Occipital lobe (tissue), 2 donors: Measurements from ENCODE around the gene TFCP2L1. TPM values are rescaled to one million over a fixed set of nuclear protein-coding genes. Genes with fewer than 3 reads are reported as not detected.

Experiments used
- DNase-seq: peaks from one replicate; lab custom pipeline; 2025; lab: John Stamatoyannopoulos, UW
- total RNA-seq: library from RNA; depleted of rRNA; stranded (reverse); fragments of >200 nt; gene quantifications from one replicate; pipeline ENCODE4 v1.2.3, GENCODE V29; 2014

Gene TFCP2L1
- total RNA-seq, 1 donor from 2014 or later = 0.47 TPM

DNA sequence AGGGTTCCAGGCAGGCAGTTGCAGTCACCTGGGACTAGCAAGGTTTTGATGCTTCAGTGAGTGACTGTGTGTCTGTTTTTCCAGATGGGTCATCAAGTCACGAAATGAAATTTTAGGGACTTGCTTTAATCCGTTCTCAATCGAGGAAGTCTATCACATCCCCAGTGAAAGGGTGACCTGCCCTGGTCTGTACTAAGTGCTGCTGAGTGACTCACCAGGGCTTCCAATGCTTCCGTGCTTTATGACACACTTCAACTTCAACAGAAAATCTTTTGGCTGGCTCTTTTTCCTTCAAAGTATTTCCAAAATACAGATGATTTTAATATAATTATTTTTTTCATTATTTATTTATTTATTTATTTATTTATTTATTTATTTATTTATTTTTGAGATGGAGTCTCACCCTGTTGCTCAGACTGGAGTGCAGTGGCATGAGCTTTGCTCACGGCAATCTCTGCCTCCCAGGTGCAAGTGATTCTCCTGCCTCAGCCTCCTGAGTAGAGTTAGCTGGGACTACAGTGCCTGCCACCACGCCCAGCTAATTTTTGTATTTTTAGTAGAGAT lies 18.4 kb downstream of the TFCP2L1 start:
- DNase-seq = no peak

- no peak for DNase-seq
Observed at GRCh38 chr2:121263996-121264715, 20.8 kb downstream of the TFCP2L1 start.

DNA sequence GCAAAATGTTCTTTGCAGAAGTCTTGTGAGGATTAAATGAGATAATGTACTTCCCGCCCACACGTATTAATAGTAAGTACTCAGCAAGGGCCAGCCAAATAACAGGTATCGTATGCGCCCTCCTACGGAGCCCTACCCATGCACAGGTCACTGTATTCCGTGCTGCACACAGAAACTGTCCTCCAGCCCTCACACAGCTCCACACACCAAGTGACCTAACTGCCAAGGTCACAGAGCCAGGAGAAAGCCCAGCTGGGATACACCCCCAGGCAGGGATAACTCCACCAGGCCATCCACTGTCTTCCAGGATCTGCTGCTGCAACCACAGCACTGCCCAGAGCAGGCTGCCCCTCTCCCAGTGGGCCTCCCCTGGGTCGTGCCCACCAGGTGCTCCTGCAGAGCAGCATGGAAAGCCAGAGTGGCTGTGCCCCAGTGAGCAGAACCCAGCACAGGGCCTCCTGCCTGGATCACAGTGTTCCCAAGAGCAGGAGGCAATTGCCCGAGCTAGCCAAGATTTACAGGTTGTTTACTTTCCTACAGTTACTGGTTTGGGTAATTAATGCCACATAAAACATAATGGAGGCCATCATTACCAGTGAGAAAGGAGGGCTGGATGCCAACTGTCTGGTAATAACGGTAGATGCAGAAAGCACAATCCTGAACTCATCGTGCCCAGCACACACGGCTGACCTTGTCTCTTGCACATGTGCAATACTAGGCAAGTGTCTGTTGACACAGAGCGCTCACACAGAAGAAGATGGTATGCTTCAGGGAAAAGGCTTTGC lies 24.4 kb downstream of the TFCP2L1 start:
- no peak for DNase-seq

DNA sequence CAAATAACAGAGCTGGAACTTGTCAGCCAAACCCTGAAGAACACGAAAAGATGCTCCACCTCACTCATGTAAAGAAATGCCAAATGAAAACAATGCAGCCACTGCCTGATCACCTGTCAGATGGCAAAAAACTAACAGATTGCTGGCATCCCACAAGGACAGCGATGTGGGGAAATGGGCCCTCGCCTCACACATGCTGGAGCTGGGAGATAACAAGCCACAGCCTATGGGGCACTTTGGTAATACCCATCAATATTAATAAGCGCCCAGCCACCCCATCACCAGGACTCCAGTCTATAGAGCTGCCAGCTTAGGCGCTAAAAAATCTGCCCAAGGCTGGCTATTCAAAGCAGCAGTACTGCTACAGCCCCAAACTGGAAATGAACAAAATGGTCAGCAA lies 27.0 kb downstream of the TFCP2L1 start:
- no peak for DNase-seq

- no peak for DNase-seq
Observed at GRCh38 chr2:121257480-121257840, 27.5 kb downstream of the TFCP2L1 start.

- no peak for DNase-seq
Observed at GRCh38 chr2:121256720-121257479, 28.1 kb downstream of the TFCP2L1 start.

DNA sequence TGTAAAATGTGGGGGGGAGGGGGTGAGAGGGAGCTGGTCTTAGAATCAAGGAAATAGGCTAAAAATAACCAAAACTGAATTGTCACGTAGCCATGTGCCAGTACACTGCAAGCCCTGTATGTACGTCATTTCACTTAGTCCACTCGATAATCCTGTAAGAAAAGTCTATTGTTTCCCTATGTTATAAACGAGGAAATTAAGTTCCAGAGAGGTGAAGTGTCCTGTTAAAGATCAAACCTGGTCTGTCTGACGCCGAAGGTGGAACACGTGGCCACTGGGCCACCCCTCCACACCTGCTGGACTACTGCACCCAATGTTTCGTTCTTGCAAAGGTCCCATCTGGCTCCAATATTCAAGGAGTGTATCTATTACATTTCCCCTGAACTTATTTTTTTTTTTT lies 29.6 kb downstream of the TFCP2L1 start:
- no peak for DNase-seq

DNA sequence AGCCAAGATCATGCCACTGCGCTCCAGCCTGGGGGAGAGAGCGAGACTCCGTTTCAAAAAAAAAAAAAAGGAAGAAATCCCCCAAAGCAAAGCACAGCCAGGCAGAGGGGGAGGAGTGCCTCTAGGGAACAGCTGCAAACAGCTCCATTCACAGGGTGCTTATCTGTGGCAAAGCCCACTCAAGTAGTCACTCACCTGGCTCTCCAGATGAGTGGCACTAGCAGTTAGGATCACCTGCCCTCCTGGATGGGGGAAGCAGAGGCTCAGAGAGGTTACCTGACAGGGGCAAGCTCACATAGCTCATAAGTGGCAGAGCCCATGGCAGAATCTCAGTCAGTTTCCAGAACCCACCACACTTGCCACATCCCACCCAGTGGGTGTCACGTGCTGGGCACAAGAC lies 30.3 kb downstream of the TFCP2L1 start:
- no peak for DNase-seq

GRCh38 chr2:121253674-121254240 lies 31.2 kb downstream of the TFCP2L1 start:
- DNase-seq = no peak

DNA sequence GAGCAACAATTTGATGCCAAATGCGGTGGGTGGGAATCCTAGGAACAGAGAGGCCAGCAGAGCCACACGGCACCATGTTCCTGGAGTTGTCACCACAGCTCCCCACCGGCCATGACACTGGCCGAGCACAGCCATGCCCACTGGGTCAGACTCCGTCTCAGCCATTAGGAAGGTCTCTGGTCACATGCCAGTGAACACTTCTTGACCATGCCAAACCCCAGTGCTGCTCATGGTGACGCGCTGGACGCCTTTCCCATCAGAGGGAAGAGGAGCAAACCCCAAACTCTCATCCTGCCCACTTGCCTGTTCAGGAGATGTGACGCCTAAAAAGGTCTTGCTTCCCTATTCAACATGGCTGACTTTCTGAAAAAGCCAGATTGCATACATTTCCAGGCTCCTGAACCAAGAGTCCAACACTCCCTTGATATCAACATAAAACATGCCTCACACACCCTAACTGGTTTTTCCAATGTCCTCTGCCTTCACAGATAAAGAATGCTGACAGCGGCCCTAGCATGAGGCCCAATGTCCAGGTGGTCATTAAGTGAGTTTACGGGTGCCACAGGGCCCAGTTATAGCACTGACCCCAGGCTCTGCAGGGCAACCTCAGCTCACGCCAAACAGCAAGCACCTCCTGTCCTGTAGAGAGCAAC lies 31.9 kb downstream of the TFCP2L1 start:
- DNase-seq = no peak

DNA sequence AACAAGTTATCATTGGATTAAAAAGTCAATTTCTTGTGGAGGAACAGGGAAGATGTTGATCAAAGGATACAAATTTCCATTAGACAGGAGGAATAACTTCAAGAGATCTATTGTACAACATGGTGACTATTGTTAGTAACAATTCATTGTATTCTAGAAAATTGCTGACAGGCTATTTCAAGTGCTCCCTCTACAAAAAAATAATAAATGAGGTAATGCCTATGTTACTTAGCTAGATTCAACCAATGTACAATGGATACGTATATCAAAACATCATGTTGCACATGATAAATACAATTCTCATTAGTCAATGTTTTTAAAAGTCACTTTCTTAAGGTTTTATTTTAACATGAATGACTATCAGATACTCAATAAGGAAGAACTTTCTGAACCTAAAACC lies 33.5 kb downstream of the TFCP2L1 start:
- no peak for DNase-seq

DNA sequence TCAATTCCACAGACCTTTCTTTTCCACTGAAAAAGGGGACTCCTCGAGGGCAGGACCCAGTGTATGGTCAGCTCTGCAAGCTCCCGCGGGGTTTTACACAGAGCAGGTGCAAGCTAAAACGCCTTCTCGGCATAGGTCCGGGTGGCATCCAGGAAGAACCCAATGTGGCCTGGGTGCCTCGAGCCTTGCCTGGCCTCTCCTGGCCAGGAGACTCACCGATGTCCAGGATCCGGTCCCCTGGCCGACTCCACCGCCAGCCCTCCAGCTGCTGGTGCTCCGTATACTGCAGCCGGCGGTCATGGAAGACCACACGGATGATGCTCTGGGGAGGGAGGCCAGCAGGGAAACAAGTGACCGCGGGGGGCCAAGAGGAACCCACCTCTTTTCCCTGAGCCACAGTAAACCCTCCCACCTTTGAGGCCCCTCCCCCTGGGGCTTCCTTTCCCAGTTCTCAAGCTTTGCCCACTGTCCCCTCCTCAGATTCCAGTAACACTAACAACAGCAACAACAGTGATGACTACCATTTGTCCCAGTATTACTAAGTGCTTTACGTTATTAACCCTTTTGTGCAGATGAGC lies 36.1 kb downstream of the TFCP2L1 start:
- DNase-seq = no peak

- DNase-seq = no peak
Observed at GRCh38 chr2:121247971-121248370, 37.0 kb downstream of the TFCP2L1 start.

- no peak for DNase-seq
Observed at GRCh38 chr2:121247534-121247933, 37.5 kb downstream of the TFCP2L1 start.

GRCh38 chr2:121246704-121247255 lies 38.2 kb downstream of the TFCP2L1 start:
- no peak for DNase-seq

- no peak for DNase-seq
Observed at GRCh38 chr2:121245913-121246312, 39.1 kb downstream of the TFCP2L1 start.

GRCh38 chr2:121245120-121245820 lies 39.7 kb downstream of the TFCP2L1 start:
- no peak for DNase-seq

- no peak for DNase-seq
Observed at GRCh38 chr2:121244616-121245015, 40.4 kb downstream of the TFCP2L1 start.

GRCh38 chr2:121243821-121244460 lies 41.1 kb downstream of the TFCP2L1 start:
- no peak for DNase-seq
